ENCODE results near the gene TBPL1.
"Not testable (repeated sequence)": the region's sequence is repeated elsewhere in the genome, so short reads cannot be mapped to it uniquely, and the experiment has no call there.

TBPL1 gene

GRCh38 chr6:133967347-133967746 is 14.3 kb downstream of the TBPL1 start:
- H3K9me3 ChIP-seq (ENCODE audit: control insufficient read depth, low read depth, low read length): no peaks in the 10 kb centered on the region
- H3K9ac ChIP-seq (ENCODE audit: low read length): no peak overlapping the region
- H3K36me3 ChIP-seq (ENCODE audit: control insufficient read depth, low read depth, low read length): no peaks in the 10 kb centered on the region
- no peak overlapping the region for H3K27ac ChIP-seq (ENCODE audit: low read length)
- peaks cover 7% of the 10 kb centered on the region for H3K4me1 ChIP-seq (ENCODE audit: control insufficient read depth, low read depth, low read length)
- no peak overlapping the region for H3K4me3 ChIP-seq (ENCODE audit: low read length)
- no peaks in the 10 kb centered on the region for H3K27me3 ChIP-seq (ENCODE audit: control insufficient read depth, insufficient read depth, low read length)

- H3K4me1 ChIP-seq (ENCODE audit: control insufficient read depth, low read depth, low read length); H3K27me3 ChIP-seq (ENCODE audit: control insufficient read depth, insufficient read depth, low read length); H3K36me3 ChIP-seq (ENCODE audit: control insufficient read depth, low read depth, low read length); H3K9me3 ChIP-seq (ENCODE audit: control insufficient read depth, low read depth, low read length); H3K27ac ChIP-seq (ENCODE audit: low read length); H3K4me3 ChIP-seq (ENCODE audit: low read length); H3K9ac ChIP-seq (ENCODE audit: low read length): not testable (repeated sequence)
Observed at GRCh38 chr6:133967835-133968234, 14.8 kb downstream of the TBPL1 start.

- no peaks in the 10 kb centered on the region for H3K27me3 ChIP-seq (ENCODE audit: control insufficient read depth, insufficient read depth, low read length)
Observed at GRCh38 chr6:133969285-133969920, 16.4 kb downstream of the TBPL1 start.

GRCh38 chr6:133969921-133970295 is 16.9 kb downstream of the TBPL1 start:
- H3K27me3 ChIP-seq (ENCODE audit: control insufficient read depth, insufficient read depth, low read length): no peaks in the 10 kb centered on the region
- H3K9me3 ChIP-seq (ENCODE audit: control insufficient read depth, low read depth, low read length): no peaks in the 10 kb centered on the region
- H3K27ac ChIP-seq (ENCODE audit: low read length): no peak overlapping the region
- no peak overlapping the region for H3K9ac ChIP-seq (ENCODE audit: low read length)
- no peaks in the 10 kb centered on the region for H3K36me3 ChIP-seq (ENCODE audit: control insufficient read depth, low read depth, low read length)
- no peak overlapping the region for H3K4me3 ChIP-seq (ENCODE audit: low read length)
- H3K4me1 ChIP-seq (ENCODE audit: control insufficient read depth, low read depth, low read length): peaks cover 15% of the 10 kb centered on the region

More at GRCh38 chr6:133969285-133969920, 16.4 kb downstream of the TBPL1 start:
- H3K4me3 ChIP-seq (ENCODE audit: low read length): no peak overlapping the region
- no peak overlapping the region for H3K27ac ChIP-seq (ENCODE audit: low read length)
- H3K9ac ChIP-seq (ENCODE audit: low read length): no peak overlapping the region
- H3K9me3 ChIP-seq (ENCODE audit: control insufficient read depth, low read depth, low read length): no peaks in the 10 kb centered on the region
- H3K36me3 ChIP-seq (ENCODE audit: control insufficient read depth, low read depth, low read length): no peaks in the 10 kb centered on the region
- H3K4me1 ChIP-seq (ENCODE audit: control insufficient read depth, low read depth, low read length): peaks cover 15% of the 10 kb centered on the region

GRCh38 chr6:133971861-133972260 is 18.8 kb downstream of the TBPL1 start:
- Histone ChIP-seq H3K27ac (ENCODE audit: low read length) (no peak overlapping the region), H3K4me1 (ENCODE audit: control insufficient read depth, low read depth, low read length) (peaks cover 29% of the 10 kb centered on the region), H3K9me3 (ENCODE audit: control insufficient read depth, low read depth, low read length) (no peaks in the 10 kb centered on the region), H3K27me3 (ENCODE audit: control insufficient read depth, insufficient read depth, low read length) (no peaks in the 10 kb centered on the region), H3K9ac (ENCODE audit: low read length) (no peak overlapping the region), H3K4me3 (ENCODE audit: low read length) (no peak overlapping the region), H3K36me3 (ENCODE audit: control insufficient read depth, low read depth, low read length) (no peaks in the 10 kb centered on the region)

- Histone ChIP-seq H3K9me3 (ENCODE audit: control insufficient read depth, low read depth, low read length) (no peaks in the 10 kb centered on the region), H3K36me3 (ENCODE audit: control insufficient read depth, low read depth, low read length) (no peaks in the 10 kb centered on the region), H3K27me3 (ENCODE audit: control insufficient read depth, insufficient read depth, low read length) (no peaks in the 10 kb centered on the region), H3K4me3 (ENCODE audit: low read length) (no peak overlapping the region), H3K27ac (ENCODE audit: low read length) (no peak overlapping the region), H3K4me1 (ENCODE audit: control insufficient read depth, low read depth, low read length) (peaks cover 29% of the 10 kb centered on the region), H3K9ac (ENCODE audit: low read length) (no peak overlapping the region)
Observed at GRCh38 chr6:133972388-133972787, 19.4 kb downstream of the TBPL1 start.

GRCh38 chr6:133973109-133973971 is 20.3 kb downstream of the TBPL1 start:
- no peaks in the 10 kb centered on the region for H3K36me3 ChIP-seq (ENCODE audit: control insufficient read depth, low read depth, low read length)

GRCh38 chr6:133977983-133978895 is 25.2 kb downstream of the TBPL1 start:
- Histone ChIP-seq H3K27ac (ENCODE audit: low read length) (no peak overlapping the region), H3K36me3 (ENCODE audit: control insufficient read depth, low read depth, low read length) (peaks cover 3% of the 10 kb centered on the region)

More at GRCh38 chr6:133973109-133973971, 20.3 kb downstream of the TBPL1 start:
- H3K4me1 ChIP-seq (ENCODE audit: control insufficient read depth, low read depth, low read length): peaks cover 29% of the 10 kb centered on the region
- no peaks in the 10 kb centered on the region for H3K27me3 ChIP-seq (ENCODE audit: control insufficient read depth, insufficient read depth, low read length)
- no peaks in the 10 kb centered on the region for H3K9me3 ChIP-seq (ENCODE audit: control insufficient read depth, low read depth, low read length)
- H3K9ac ChIP-seq (ENCODE audit: low read length): no peak overlapping the region
- peak overlapping the region; percentile 51 for H3K27ac ChIP-seq (ENCODE audit: low read length)
- H3K4me3 ChIP-seq (ENCODE audit: low read length): no peak overlapping the region

GRCh38 chr6:133978896-133979240 is 25.8 kb downstream of the TBPL1 start:
- H3K9ac ChIP-seq (ENCODE audit: low read length): no peak overlapping the region
- peaks cover 17% of the 10 kb centered on the region for H3K4me1 ChIP-seq (ENCODE audit: control insufficient read depth, low read depth, low read length)
- peaks cover 6% of the 10 kb centered on the region for H3K36me3 ChIP-seq (ENCODE audit: control insufficient read depth, low read depth, low read length)
- H3K9me3 ChIP-seq (ENCODE audit: control insufficient read depth, low read depth, low read length): no peaks in the 10 kb centered on the region
- H3K27ac ChIP-seq (ENCODE audit: low read length): no peak overlapping the region
- no peak overlapping the region for H3K4me3 ChIP-seq (ENCODE audit: low read length)
- H3K27me3 ChIP-seq (ENCODE audit: control insufficient read depth, insufficient read depth, low read length): no peaks in the 10 kb centered on the region

More at GRCh38 chr6:133977983-133978895, 25.2 kb downstream of the TBPL1 start:
- no peaks in the 10 kb centered on the region for H3K9me3 ChIP-seq (ENCODE audit: control insufficient read depth, low read depth, low read length)
- H3K4me1 ChIP-seq (ENCODE audit: control insufficient read depth, low read depth, low read length): peaks cover 15% of the 10 kb centered on the region
- H3K27me3 ChIP-seq (ENCODE audit: control insufficient read depth, insufficient read depth, low read length): no peaks in the 10 kb centered on the region
- no peak overlapping the region for H3K9ac ChIP-seq (ENCODE audit: low read length)
- no peak overlapping the region for H3K4me3 ChIP-seq (ENCODE audit: low read length)

- not testable (repeated sequence) for H3K4me3 ChIP-seq (ENCODE audit: low read length); H3K27me3 ChIP-seq (ENCODE audit: control insufficient read depth, insufficient read depth, low read length); H3K9ac ChIP-seq (ENCODE audit: low read length); H3K27ac ChIP-seq (ENCODE audit: low read length); H3K9me3 ChIP-seq (ENCODE audit: control insufficient read depth, low read depth, low read length)
- peaks cover 17% of the 10 kb centered on the region for H3K4me1 ChIP-seq (ENCODE audit: control insufficient read depth, low read depth, low read length)
- peaks cover 10% of the 10 kb centered on the region for H3K36me3 ChIP-seq (ENCODE audit: control insufficient read depth, low read depth, low read length)
Observed at GRCh38 chr6:133979269-133979963, 26.4 kb downstream of the TBPL1 start.

- Histone ChIP-seq H3K27me3 (ENCODE audit: control insufficient read depth, insufficient read depth, low read length) (no peaks in the 10 kb centered on the region), H3K4me1 (ENCODE audit: control insufficient read depth, low read depth, low read length) (peaks cover 14% of the 10 kb centered on the region), H3K9ac (ENCODE audit: low read length) (no peak overlapping the region), H3K4me3 (ENCODE audit: low read length) (no peak overlapping the region), H3K27ac (ENCODE audit: low read length) (no peak overlapping the region), H3K9me3 (ENCODE audit: control insufficient read depth, low read depth, low read length) (no peaks in the 10 kb centered on the region), H3K36me3 (ENCODE audit: control insufficient read depth, low read depth, low read length) (peaks cover 16% of the 10 kb centered on the region)
Observed at GRCh38 chr6:133980168-133980567, 27.1 kb downstream of the TBPL1 start.
